ENCODE results near the gene ZDHHC6. TPM values are rescaled to one million over a fixed set of nuclear protein-coding genes. Genes with fewer than 3 reads are reported as not detected.

The ZDHHC6 gene
- total RNA-seq, 1 experiment from 2014 or later: 35.2 TPM

DNA sequence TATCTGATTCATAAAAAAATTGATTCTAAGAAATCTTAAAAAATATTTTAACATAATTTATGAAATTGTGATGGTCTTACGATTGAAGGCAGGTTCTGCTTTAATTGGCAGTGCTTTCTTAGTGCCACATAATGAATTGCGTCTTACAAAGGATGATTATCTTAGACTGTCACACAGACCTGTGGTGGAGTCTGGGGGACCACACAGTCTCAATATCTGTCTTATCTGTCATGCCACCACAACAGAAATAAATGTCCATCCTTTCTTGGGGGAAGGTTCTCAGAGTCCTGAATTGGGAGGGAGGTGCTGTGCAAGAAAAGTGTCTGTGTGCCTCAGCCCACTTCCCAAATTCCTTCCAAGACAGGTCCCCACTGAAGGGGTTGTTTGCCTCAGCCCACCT, 34.0 kb downstream of the ZDHHC6 start:
- Histone ChIP-seq H2AFZ (ENCODE audit: low read length) (no peak overlapping the region), H3K56ac (ENCODE audit: insufficient read length, low read depth, low read length) (no peak overlapping the region), H4K20me1 (ENCODE audit: control insufficient read depth, insufficient read depth, insufficient read length) (no peaks in the 10 kb centered on the region), H3K18ac (ENCODE audit: insufficient read length, low read depth, low read length) (no peak overlapping the region), H3K79me1 (ENCODE audit: insufficient read depth, low read depth, low read length, poor library complexity, severe bottlenecking) (no peaks in the 10 kb centered on the region), H2AK5ac (ENCODE audit: insufficient read length, low read length) (no peak overlapping the region), H4K91ac (ENCODE audit: insufficient read length, low read depth, low read length) (no peak overlapping the region), H3K27me3 (ENCODE audit: insufficient read depth, low read length) (no peaks in the 10 kb centered on the region), H3K23me2 (ENCODE audit: insufficient read length, low read depth, low read length, poor library complexity, severe bottlenecking) (no peaks in the 10 kb centered on the region), H3K4me2 (ENCODE audit: insufficient read depth, insufficient read length, low read length) (no peak overlapping the region), H4K8ac (replicated peaks; ENCODE audit: insufficient read length, low read depth, low read length) (no peak overlapping the region), H3T11ph (ENCODE audit: low read length) (no peak overlapping the region), H4K5ac (ENCODE audit: insufficient read length, low read depth, low read length) (no peak overlapping the region), H2BK120ac (ENCODE audit: low read depth, low read length, poor library complexity, severe bottlenecking) (no peak overlapping the region), H3K14ac (ENCODE audit: insufficient read depth, low read length) (no peak overlapping the region), H3K9ac (ENCODE audit: extremely low read depth, insufficient read length, low read length) (no peak overlapping the region), H3K23ac (ENCODE audit: insufficient read length, low read depth, low read length) (no peak overlapping the region), H2BK20ac (ENCODE audit: low read depth, low read length, poor library complexity, severe bottlenecking) (no peak overlapping the region), H2BK12ac (ENCODE audit: insufficient read length, low read depth, low read length) (no peak overlapping the region), H2BK5ac (ENCODE audit: insufficient read length, low read length) (no peak overlapping the region), H3K27ac (ENCODE audit: insufficient read length, low read depth, low read length) (no peak overlapping the region), H2BK15ac (ENCODE audit: low read depth, low read length) (no peak overlapping the region), H3K9me3 (ENCODE audit: control insufficient read depth, low read depth, low read length) (no peaks in the 10 kb centered on the region), H3K4me1 (ENCODE audit: insufficient read depth, low read length) (no peaks in the 10 kb centered on the region), H3K4ac (ENCODE audit: low read depth, low read length) (no peak overlapping the region), H3K79me2 (ENCODE audit: insufficient read depth, low read length) (no peaks in the 10 kb centered on the region)
- no peak for DNase-seq
- H3K27ac Mint-ChIP-seq: no peak overlapping the region
- H3K4me3 Mint-ChIP-seq: no peak overlapping the region
- no CpG with 5 or more reads among the region's 2 CpGs for WGBS (ENCODE audit: extremely low coverage, insufficient read length, low lambda C conversion rate)
- H3K36me3 Mint-ChIP-seq (ENCODE audit: insufficient read depth in 1 of 3, low read depth in 3 of 3): no peaks in the 10 kb centered on the region
- TF ChIP-seq, protein P1, sequence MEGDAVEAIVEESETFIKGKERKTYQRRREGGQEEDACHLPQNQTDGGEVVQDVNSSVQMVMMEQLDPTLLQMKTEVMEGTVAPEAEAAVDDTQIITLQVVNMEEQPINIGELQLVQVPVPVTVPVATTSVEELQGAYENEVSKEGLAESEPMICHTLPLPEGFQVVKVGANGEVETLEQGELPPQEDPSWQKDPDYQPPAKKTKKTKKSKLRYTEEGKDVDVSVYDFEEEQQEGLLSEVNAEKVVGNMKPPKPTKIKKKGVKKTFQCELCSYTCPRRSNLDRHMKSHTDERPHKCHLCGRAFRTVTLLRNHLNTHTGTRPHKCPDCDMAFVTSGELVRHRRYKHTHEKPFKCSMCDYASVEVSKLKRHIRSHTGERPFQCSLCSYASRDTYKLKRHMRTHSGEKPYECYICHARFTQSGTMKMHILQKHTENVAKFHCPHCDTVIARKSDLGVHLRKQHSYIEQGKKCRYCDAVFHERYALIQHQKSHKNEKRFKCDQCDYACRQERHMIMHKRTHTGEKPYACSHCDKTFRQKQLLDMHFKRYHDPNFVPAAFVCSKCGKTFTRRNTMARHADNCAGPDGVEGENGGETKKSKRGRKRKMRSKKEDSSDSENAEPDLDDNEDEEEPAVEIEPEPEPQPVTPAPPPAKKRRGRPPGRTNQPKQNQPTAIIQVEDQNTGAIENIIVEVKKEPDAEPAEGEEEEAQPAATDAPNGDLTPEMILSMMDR (conservative IDR thresholded peaks at IDR 0.05): no peak
- H3K27me3 Mint-ChIP-seq (ENCODE audit: low read depth): peaks cover 15% of the 10 kb centered on the region
- H3K9me3 Mint-ChIP-seq: peaks cover 0 to 4% of the 10 kb centered on the region in 2 experiments; a peak in 2 of 5 replicates
- no peaks in the 10 kb centered on the region for H3K4me1 Mint-ChIP-seq

Data from H9 (cell line).